ENCODE data around the gene SAPCD2.

The SAPCD2 gene

GRCh38 chr9:137028263-137029057 is 41.9 kb downstream of the SAPCD2 start:
- peak; percentile 78 for DNase-seq

- peak; percentile 65 for DNase-seq
These were observed 42.7 kb downstream of the SAPCD2 start, which contains the start of gene ABCA2 for GRCh38 chr9:137027369-137028262. TSS of gene ABCA2 (minus strand) at chr9:137028237. CDS start at chr9:137028140, 97 bp downstream.

- DNase-seq: no peak
These were observed 43.5 kb downstream of the SAPCD2 start for GRCh38 chr9:137026828-137027227.

- no peak for DNase-seq
These were observed 44.0 kb downstream of the SAPCD2 start for GRCh38 chr9:137026384-137026783.

- peak; percentile 83 for DNase-seq
These were observed 44.8 kb downstream of the SAPCD2 start for GRCh38 chr9:137025517-137025966.

GRCh38 chr9:137023583-137023991 is 46.8 kb downstream of the SAPCD2 start:
- DNase-seq: no peak

GRCh38 chr9:137023157-137023556 is 47.2 kb downstream of the SAPCD2 start:
- DNase-seq: no peak

- no peak for DNase-seq
These were observed 47.7 kb downstream of the SAPCD2 start for GRCh38 chr9:137022662-137023008.

- no peak for DNase-seq
These were observed 48.2 kb downstream of the SAPCD2 start for GRCh38 chr9:137021979-137022661.

GRCh38 chr9:137021568-137021978 is 48.8 kb downstream of the SAPCD2 start:
- DNase-seq: no peak

- no peak for DNase-seq
These were observed 49.4 kb downstream of the SAPCD2 start for GRCh38 chr9:137020771-137021567.

GRCh38 chr9:137019891-137020683 is 50.3 kb downstream of the SAPCD2 start:
- no peak for DNase-seq

GRCh38 chr9:137018761-137019559 is 51.4 kb downstream of the SAPCD2 start:
- no peak for DNase-seq

- DNase-seq: no peak
These were observed 52.4 kb downstream of the SAPCD2 start for GRCh38 chr9:137017791-137018497.

- DNase-seq: no peak
These were observed 53.3 kb downstream of the SAPCD2 start for GRCh38 chr9:137017071-137017470.

- DNase-seq: no peak
These were observed 53.9 kb downstream of the SAPCD2 start for GRCh38 chr9:137016436-137016835.

GRCh38 chr9:137015976-137016375 is 54.4 kb downstream of the SAPCD2 start:
- no peak for DNase-seq

- no peak for DNase-seq
These were observed 54.8 kb downstream of the SAPCD2 start for GRCh38 chr9:137015540-137015930.

- no peak for DNase-seq
These were observed 55.4 kb downstream of the SAPCD2 start for GRCh38 chr9:137014776-137015539.
